ENCODE measurements around the gene TTI1. TPM values are rescaled to one million over a fixed set of nuclear protein-coding genes. Genes with fewer than 3 reads are reported as not detected.

TTI1 gene
- total and polyA plus RNA-seq, 9 of the 15 experiments (the other 6 are each of a cell fraction or from before 2014, with no cell fraction given): 9.8 to 55.1 (median 39.4) TPM

GRCh38 chr20:38033330-38034107, at the start of gene TTI1, which contains the start of gene RPRD1B (continued):
- TF ChIP-seq HMG20B (CRISPR knock-in tag; IDR thresholded peaks at IDR 0.05) (no peak), ARHGAP35 (IDR thresholded peaks at IDR 0.05; ENCODE audit: partially characterized antibody) (no peak), MAFF (IDR thresholded peaks at IDR 0.05; ENCODE audit: low read length) (no peak), RAD21 (CRISPR knock-in tag; conservative IDR thresholded peaks at IDR 0.05 in 1 of 2, IDR thresholded peaks at IDR 0.05 in 1 of 2) (no peak), SOX6 (IDR thresholded peaks at IDR 0.05) (0 out of 2 replicates have a peak, but pooled peaks have one; percentile 22), ZNF644 (tag; IDR thresholded peaks at IDR 0.05; ENCODE audit: low read depth) (0 out of 2 replicates have a peak, but pooled peaks have one; percentile 59), POLR2AphosphoS5 (IDR thresholded peaks at IDR 0.05; ENCODE audit: control insufficient read depth, insufficient read depth, low read depth, low read length) (peak; percentile 86), CBX3 (IDR thresholded peaks at IDR 0.05; ENCODE audit: borderline replicate concordance in 1 of 2, low read length in 2 of 2) (peak in 1 of 2 experiments; percentile 54; a peak in 1 of 3 replicates), ZBTB11 (CRISPR knock-in tag; IDR thresholded peaks at IDR 0.05) (peak in 1 of 3 experiments; percentile 85; a peak in 3 of 6 replicates), POLR2G (IDR thresholded peaks at IDR 0.05; ENCODE audit: low read depth, low read length) (peak; percentile 94), E2F6 (IDR thresholded peaks at IDR 0.05; ENCODE audit: borderline replicate concordance in 1 of 2, extremely low read depth in 1 of 2, insufficient read depth in 1 of 2, insufficient read length in 1 of 2, low read depth in 1 of 2, low read length in 1 of 2, poor library complexity in 1 of 2, severe bottlenecking in 1 of 2) (peak; percentile 97 to 99)
- TF ChIP-seq, protein P1, sequence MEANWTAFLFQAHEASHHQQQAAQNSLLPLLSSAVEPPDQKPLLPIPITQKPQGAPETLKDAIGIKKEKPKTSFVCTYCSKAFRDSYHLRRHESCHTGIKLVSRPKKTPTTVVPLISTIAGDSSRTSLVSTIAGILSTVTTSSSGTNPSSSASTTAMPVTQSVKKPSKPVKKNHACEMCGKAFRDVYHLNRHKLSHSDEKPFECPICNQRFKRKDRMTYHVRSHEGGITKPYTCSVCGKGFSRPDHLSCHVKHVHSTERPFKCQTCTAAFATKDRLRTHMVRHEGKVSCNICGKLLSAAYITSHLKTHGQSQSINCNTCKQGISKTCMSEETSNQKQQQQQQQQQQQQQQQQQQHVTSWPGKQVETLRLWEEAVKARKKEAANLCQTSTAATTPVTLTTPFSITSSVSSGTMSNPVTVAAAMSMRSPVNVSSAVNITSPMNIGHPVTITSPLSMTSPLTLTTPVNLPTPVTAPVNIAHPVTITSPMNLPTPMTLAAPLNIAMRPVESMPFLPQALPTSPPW (CRISPR knock-in tag; IDR thresholded peaks at IDR 0.05): peak; percentile 79
- TF ChIP-seq, protein P2, sequence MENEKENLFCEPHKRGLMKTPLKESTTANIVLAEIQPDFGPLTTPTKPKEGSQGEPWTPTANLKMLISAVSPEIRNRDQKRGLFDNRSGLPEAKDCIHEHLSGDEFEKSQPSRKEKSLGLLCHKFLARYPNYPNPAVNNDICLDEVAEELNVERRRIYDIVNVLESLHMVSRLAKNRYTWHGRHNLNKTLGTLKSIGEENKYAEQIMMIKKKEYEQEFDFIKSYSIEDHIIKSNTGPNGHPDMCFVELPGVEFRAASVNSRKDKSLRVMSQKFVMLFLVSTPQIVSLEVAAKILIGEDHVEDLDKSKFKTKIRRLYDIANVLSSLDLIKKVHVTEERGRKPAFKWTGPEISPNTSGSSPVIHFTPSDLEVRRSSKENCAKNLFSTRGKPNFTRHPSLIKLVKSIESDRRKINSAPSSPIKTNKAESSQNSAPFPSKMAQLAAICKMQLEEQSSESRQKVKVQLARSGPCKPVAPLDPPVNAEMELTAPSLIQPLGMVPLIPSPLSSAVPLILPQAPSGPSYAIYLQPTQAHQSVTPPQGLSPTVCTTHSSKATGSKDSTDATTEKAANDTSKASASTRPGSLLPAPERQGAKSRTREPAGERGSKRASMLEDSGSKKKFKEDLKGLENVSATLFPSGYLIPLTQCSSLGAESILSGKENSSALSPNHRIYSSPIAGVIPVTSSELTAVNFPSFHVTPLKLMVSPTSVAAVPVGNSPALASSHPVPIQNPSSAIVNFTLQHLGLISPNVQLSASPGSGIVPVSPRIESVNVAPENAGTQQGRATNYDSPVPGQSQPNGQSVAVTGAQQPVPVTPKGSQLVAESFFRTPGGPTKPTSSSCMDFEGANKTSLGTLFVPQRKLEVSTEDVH (IDR thresholded peaks at IDR 0.05; ENCODE audit: low read depth, partially characterized antibody): peak; percentile 97
- TF ChIP-seq, protein P3, sequence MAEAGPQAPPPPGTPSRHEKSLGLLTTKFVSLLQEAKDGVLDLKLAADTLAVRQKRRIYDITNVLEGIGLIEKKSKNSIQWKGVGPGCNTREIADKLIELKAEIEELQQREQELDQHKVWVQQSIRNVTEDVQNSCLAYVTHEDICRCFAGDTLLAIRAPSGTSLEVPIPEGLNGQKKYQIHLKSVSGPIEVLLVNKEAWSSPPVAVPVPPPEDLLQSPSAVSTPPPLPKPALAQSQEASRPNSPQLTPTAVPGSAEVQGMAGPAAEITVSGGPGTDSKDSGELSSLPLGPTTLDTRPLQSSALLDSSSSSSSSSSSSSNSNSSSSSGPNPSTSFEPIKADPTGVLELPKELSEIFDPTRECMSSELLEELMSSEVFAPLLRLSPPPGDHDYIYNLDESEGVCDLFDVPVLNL (CRISPR knock-in tag; IDR thresholded peaks at IDR 0.05; ENCODE audit: low read depth): peak; percentile 43; the same call in 1 of the 2 replicates
